Fibroblast of lung (primary cell): ENCODE results near the gene HSPA12B. TPM values are rescaled to one million over a fixed set of nuclear protein-coding genes. Genes with fewer than 3 reads are reported as not detected.
A peak's percentile ranks its signal among the peaks of the same experiment; 100 is the strongest.

Experiments
- DNase-seq, 2 donors: peaks; one replicate each; pipeline versions ENCODE4 v3.0.0 to v3.0.0-alpha.2; 2010; ENCODE audit warnings: low read depth in 2 of 2
- H2AFZ ChIP-seq: 2 replicates; pipeline ENCODE4 v1.5.1; 2012; ENCODE audit warnings: low read length, control low read depth, inconsistent platforms
- H3K27ac ChIP-seq: 2 replicates; pipeline ENCODE4 v1.5.1; 2011; ENCODE audit warnings: low read length, control low read depth; ENCODE audit not compliant: insufficient read depth
- H3K27me3 ChIP-seq: 2 replicates; pipeline ENCODE4 v1.5.1; 2011; ENCODE audit warnings: mild to moderate bottlenecking, low read length; ENCODE audit not compliant: control insufficient read depth, insufficient read depth
- H3K36me3 ChIP-seq: 2 replicates; pipeline ENCODE4 v1.5.1; 2011; ENCODE audit warnings: low read length; ENCODE audit not compliant: control insufficient read depth, insufficient read depth
- H3K4me1 ChIP-seq: 2 replicates; pipeline ENCODE4 v1.5.1; 2011; ENCODE audit warnings: low read length; ENCODE audit not compliant: control insufficient read depth, insufficient read depth; ENCODE audit errors: extremely low read depth
- H3K4me2 ChIP-seq: 2 replicates; pipeline ENCODE4 v1.5.1; 2011; ENCODE audit warnings: low read length, control low read depth; ENCODE audit not compliant: insufficient read depth; ENCODE audit errors: extremely low read depth
- H3K4me3 ChIP-seq, 4 experiments: fragments of 200-600 bp in 1 of 4; sonication (generic) in 1 of 4; replicated peaks in 1 of 4; 2 replicates each; pipeline ENCODE4 v1.5.1; 2011 to 2016; ENCODE audit warnings: low read length in 4 of 4, low read depth in 3 of 4, mild to moderate bottlenecking in 3 of 4, control low read depth in 2 of 4, inconsistent platforms in 1 of 4, mixed read lengths in 1 of 4; ENCODE audit not compliant: insufficient read depth in 1 of 4; ENCODE audit errors: control extremely low read depth in 1 of 4
- H3K79me2 ChIP-seq: 2 replicates; pipeline ENCODE4 v1.5.1; 2012; ENCODE audit warnings: mild to moderate bottlenecking, low read length, inconsistent platforms; ENCODE audit not compliant: control insufficient read depth, insufficient read depth
- H3K9ac ChIP-seq: 2 replicates; pipeline ENCODE4 v1.5.1; 2011; ENCODE audit warnings: mild to moderate bottlenecking, low read length, control low read depth; ENCODE audit not compliant: insufficient read depth
- H3K9me3 ChIP-seq: 2 replicates; pipeline ENCODE4 v1.5.1; 2012; ENCODE audit warnings: low read depth, low read length; ENCODE audit not compliant: control insufficient read depth, insufficient read depth
- H4K20me1 ChIP-seq: 2 replicates; pipeline ENCODE4 v1.5.1; 2011; ENCODE audit warnings: low read length; ENCODE audit not compliant: control insufficient read depth, insufficient read depth; ENCODE audit errors: extremely low read depth
- EZH2 ChIP-seq: IDR thresholded peaks from 2 replicates; pipeline ENCODE4 v1.5.1; 2012; ENCODE audit warnings: low read length, control low read depth, mild to moderate bottlenecking; ENCODE audit errors: missing control alignments
- polyA plus RNA-seq, 2 donors: library from polyadenylated mRNA; depleted of rRNA in 1 of 2; stranded (reverse) in 1 of 2; unstranded in 1 of 2; fragments of >200 nt; gene quantifications; 2 replicates each; pipeline ENCODE4 v1.2.1, GENCODE V29; 2011 to 2012; ENCODE audit warnings: missing spikeins in 1 of 2
- total RNA-seq: library from RNA; depleted of rRNA; stranded (reverse); fragments of >200 nt; gene quantifications from 2 replicates; pipeline ENCODE4 v1.2.1, GENCODE V29; 2014
- TF ChIP-seq, protein P1 (sequence below), 2 donors: IDR thresholded peaks in 1 of 2; conservative IDR thresholded peaks in 1 of 2; 1 replicate in 1 of 2; 2 replicates in 1 of 2; pipeline ENCODE4 v1.5.1; 2011 to 2012; ENCODE audit warnings: low read length in 2 of 2, control low read depth in 1 of 2, inconsistent platforms in 1 of 2, low read depth in 1 of 2, mild to moderate bottlenecking in 1 of 2

Gene HSPA12B
- total and polyA plus RNA-seq, 2 donors (not counting 1 experiment from before 2014, with no cell fraction given), result 0.02 to 0.17 TPM

DNA sequence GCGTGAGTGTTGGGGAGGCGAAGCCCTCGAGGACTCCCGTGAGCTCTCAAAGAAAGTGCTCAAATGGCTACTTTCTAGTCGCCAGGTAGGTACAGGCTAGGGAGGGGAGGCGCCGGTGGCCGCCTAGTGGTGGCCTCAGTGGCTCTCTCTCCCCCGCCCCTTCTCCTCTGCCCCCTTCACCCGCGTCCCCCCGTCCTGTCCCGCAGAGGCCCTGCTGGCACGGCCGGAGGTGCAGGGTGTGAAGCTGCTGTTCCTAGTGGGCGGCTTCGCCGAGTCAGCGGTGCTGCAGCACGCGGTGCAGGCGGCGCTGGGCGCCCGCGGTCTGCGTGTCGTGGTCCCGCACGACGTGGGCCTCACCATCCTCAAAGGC is 18.8 kb downstream of the HSPA12B start:
- no peak for DNase-seq
- Histone ChIP-seq H3K9ac (no peak overlapping the region), H3K36me3 (no peaks in the 10 kb centered on the region), H3K4me2 (no peak overlapping the region), H3K79me2 (no peaks in the 10 kb centered on the region), H3K4me1 (no peaks in the 10 kb centered on the region), H4K20me1 (no peaks in the 10 kb centered on the region), H3K4me3 (no peak overlapping the region), H3K27me3 (no peaks in the 10 kb centered on the region), H3K27ac (no peak overlapping the region), H2AFZ (no peak overlapping the region), H3K9me3 (no peaks in the 10 kb centered on the region)
- TF ChIP-seq, protein P1, sequence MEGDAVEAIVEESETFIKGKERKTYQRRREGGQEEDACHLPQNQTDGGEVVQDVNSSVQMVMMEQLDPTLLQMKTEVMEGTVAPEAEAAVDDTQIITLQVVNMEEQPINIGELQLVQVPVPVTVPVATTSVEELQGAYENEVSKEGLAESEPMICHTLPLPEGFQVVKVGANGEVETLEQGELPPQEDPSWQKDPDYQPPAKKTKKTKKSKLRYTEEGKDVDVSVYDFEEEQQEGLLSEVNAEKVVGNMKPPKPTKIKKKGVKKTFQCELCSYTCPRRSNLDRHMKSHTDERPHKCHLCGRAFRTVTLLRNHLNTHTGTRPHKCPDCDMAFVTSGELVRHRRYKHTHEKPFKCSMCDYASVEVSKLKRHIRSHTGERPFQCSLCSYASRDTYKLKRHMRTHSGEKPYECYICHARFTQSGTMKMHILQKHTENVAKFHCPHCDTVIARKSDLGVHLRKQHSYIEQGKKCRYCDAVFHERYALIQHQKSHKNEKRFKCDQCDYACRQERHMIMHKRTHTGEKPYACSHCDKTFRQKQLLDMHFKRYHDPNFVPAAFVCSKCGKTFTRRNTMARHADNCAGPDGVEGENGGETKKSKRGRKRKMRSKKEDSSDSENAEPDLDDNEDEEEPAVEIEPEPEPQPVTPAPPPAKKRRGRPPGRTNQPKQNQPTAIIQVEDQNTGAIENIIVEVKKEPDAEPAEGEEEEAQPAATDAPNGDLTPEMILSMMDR (conservative IDR thresholded peaks at IDR 0.05 in 1 of 2, IDR thresholded peaks at IDR 0.05 in 1 of 2; ENCODE audit: low read depth in 1 of 2, low read length in 2 of 2), result no peak
- TF ChIP-seq EZH2, result no peak

DNA sequence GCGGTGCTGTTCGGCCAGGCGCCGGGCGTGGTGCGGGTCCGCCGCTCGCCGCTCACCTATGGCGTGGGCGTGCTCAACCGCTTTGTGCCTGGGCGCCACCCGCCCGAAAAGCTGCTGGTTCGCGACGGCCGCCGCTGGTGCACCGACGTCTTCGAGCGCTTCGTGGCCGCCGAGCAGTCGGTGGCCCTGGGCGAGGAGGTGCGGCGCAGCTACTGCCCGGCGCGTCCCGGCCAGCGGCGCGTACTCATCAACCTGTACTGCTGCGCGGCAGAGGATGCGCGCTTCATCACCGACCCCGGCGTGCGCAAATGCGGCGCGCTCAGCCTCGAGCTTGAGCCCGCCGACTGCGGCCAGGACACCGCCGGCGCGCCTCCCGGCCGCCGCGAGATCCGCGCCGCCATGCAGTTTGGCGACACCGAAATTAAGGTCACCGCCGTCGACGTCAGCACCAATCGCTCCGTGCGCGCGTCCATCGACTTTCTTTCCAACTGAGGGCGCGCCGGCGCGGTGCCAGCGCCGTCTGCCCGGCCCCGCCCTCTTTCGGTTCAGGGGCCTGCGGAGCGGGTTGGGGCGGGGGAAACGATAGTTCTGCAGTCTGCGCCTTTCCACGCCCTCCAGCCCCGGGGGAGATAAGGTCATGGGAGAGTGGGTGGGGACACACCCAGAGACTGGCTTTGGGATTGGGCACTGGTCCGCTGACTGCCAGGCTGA is 19.3 kb downstream of the HSPA12B start:
- no peak for TF ChIP-seq EZH2
- TF ChIP-seq, protein P1 (conservative IDR thresholded peaks at IDR 0.05 in 1 of 2, IDR thresholded peaks at IDR 0.05 in 1 of 2; ENCODE audit: low read depth in 1 of 2, low read length in 2 of 2), result no peak
- H2AFZ ChIP-seq, result no peak overlapping the region
- no peak overlapping the region for H3K27ac ChIP-seq
- no peak overlapping the region for H3K4me3 ChIP-seq
- DNase-seq, result peak in 1 of 2 donors; percentile 31
- no peaks in the 10 kb centered on the region for H3K79me2 ChIP-seq
- no peaks in the 10 kb centered on the region for H4K20me1 ChIP-seq
- no peak overlapping the region for H3K9ac ChIP-seq
- H3K27me3 ChIP-seq, result no peaks in the 10 kb centered on the region
- H3K36me3 ChIP-seq, result no peaks in the 10 kb centered on the region
- no peaks in the 10 kb centered on the region for H3K9me3 ChIP-seq
- H3K4me1 ChIP-seq, result no peaks in the 10 kb centered on the region
- no peak overlapping the region for H3K4me2 ChIP-seq

DNA sequence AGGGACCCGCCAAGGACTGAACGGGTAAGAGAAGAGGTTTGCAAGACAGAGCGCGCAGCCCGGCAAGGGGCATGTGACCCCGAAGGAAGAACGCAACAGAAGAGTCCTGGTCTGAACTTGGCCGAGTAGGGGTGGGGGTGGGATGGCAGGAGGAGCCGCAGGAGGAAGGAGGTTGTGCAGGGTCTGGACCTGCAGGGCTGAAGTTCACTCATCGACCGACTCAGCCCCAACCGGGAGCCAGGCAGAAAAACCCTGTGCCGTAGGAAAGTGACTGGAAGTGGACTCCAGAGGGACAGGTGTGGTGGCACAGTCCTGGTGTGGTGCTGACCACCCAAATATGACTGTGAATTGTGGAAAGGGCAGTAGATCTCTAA is 19.9 kb downstream of the HSPA12B start:
- no peaks in the 10 kb centered on the region for H3K79me2 ChIP-seq
- TF ChIP-seq, protein P1 (conservative IDR thresholded peaks at IDR 0.05 in 1 of 2, IDR thresholded peaks at IDR 0.05 in 1 of 2; ENCODE audit: low read depth in 1 of 2, low read length in 2 of 2), result no peak
- TF ChIP-seq EZH2, result no peak
- H3K9me3 ChIP-seq, result no peaks in the 10 kb centered on the region
- DNase-seq, result no peak
- no peak overlapping the region for H2AFZ ChIP-seq
- H3K9ac ChIP-seq, result no peak overlapping the region
- H3K4me1 ChIP-seq, result no peaks in the 10 kb centered on the region
- H3K27me3 ChIP-seq, result no peaks in the 10 kb centered on the region
- H3K4me3 ChIP-seq, result no peak overlapping the region
- H3K36me3 ChIP-seq, result no peaks in the 10 kb centered on the region
- no peaks in the 10 kb centered on the region for H4K20me1 ChIP-seq
- H3K27ac ChIP-seq, result no peak overlapping the region
- H3K4me2 ChIP-seq, result no peak overlapping the region
